NCI-H1417 treated with DMSO at 0.1 percent for 48 hours (cell line): ENCODE measurements around the gene CAMTA1.

Experiments used
- DNase-seq: peaks from one replicate; lab custom pipeline; 2025; lab: John Stamatoyannopoulos, UW

The CAMTA1 gene

GRCh38 chr1:7006996-7007871 lies 222.0 kb downstream of the CAMTA1 start:
- DNase-seq: no peak

- DNase-seq: no peak
These were observed 222.6 kb downstream of the CAMTA1 start for GRCh38 chr1:7007902-7008301.

DNA sequence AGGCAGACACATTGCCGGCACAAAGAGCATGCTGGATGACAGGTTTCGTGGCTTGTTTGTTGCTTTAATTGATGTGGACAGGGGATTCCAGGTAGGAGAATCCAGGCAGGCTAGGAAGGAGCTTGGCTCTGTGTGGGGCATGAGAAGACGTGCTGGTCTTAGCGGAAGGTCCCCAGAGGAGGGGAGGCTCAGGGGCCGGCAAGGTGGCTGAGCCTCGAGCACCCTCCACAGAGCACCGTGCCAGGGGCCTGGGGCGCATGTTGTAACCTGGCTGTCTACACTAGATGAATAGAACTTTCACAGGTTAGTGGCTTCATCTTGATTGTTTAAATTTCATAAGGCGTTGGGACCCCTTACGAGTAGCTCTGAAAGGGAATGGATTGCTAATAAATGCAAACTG lies 223.1 kb downstream of the CAMTA1 start:
- no peak for DNase-seq

DNA sequence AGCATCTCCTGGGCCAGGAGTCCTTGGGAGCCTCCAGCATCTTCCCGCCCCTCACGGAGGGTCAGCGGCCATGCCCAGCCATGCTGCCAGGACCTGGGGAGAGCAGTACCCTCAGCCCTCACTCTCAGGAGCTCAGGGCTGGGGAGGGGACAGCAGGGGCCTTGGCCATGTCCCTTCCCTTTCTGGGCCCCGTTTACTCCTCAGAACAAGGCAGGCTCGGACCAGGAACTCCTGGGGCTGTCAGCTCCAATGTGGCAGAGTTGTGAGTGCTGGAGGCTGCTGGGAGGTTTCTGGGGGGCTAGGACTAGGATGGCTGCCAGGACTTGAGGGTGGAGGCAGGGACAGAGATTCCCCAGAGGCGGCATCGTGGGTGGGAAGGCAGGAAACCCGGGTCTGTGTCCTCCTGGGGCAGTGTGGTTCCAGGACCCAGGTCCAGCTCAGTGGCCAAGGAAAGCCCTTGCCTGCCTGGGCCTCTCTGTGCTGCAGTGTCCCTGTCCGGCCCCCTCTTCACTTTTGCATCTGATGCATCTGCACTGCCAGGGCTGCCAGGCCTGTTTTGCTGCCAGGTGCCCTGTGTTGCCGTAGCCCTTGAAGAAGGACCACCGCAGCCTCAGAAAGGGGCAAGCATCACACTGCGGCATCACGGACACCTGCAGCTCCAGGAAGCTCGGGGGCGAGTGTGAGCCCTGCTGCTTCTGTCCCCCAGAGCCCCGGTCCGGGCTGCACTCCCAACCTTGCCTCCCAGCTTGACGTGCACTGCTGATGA lies 223.9 kb downstream of the CAMTA1 start:
- DNase-seq: no peak

DNA sequence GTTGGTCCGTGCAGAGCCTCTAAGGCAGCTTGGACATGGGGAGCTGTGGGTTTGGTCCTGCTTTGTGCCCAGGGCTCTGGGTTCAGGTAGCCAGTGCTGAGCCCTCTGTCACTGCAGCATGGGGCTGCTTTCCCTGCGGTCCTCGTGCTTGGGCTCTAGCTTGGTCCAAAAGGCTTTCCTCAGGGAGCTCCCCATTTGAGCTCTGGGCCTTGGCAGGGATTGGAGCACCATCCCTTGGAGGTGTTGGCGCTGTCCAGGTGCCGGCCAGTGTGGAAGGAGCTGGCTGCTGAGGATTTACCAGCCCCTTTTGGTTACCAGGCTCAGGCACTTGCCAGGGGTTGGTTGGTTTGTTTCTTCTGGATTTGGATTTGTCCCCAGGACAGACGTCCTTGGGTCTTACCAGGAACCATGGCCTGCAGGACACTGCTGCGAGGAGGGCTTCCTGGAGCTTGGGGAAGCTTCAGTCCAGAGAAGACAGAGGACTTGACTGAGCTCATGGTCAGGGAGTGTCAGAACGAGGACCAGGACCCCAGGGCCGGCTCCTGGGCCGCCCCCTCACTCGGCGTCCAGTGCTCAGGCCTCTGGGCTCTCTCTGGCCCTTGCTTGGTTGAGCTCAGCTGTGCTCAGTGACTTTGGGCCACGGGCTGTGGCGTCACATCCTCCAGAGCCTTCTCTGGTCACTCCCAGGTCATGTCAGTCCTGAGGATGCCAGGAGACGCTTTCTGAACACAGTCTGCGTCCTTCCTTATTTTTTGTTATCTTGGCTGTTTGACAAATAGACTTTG lies 224.7 kb downstream of the CAMTA1 start:
- DNase-seq: no peak

- DNase-seq: no peak
These were observed 225.4 kb downstream of the CAMTA1 start for GRCh38 chr1:7010534-7011200.

DNA sequence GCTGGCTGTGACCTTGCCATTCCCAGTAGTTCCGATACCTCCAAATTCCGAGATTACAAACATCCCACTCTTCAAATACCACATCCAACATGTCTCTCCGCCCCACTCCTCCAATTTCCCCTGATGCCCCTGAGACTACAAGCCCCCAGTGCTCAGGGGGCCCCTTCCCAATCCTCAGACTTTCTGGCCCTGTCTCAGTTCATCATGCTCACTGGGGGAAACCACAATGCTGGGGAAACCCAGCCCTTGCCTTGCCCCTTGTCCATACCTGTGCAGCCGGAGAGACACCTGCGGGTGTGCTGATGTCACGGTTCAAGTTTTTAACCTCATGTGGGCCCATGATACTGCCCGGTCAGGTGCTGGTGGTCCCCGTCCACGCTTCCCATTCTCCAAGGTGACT lies 226.6 kb downstream of the CAMTA1 start:
- DNase-seq: no peak

DNA sequence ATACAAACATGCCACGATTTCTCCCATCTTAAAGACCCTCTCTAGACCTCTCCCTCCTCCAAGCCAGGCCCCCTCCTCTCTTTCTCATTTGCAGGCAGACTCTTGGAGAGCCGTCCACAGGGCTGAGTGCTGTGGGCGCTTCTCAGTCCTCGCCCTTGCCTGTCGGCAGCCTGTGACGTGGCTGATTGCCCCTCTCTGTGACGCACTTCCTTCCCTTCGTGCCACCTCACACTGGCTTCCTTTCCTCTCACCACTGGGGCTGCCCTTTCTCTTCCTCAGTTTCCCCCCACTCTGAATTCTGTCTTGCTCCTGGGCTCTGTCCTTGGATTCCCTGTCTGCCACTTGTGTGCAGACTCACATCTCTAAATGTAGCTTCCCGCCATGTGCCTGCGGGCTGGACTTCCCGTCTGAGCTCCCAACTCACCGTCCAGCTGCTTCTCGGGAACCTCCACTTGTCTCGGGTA lies 227.2 kb downstream of the CAMTA1 start:
- DNase-seq: no peak

DNA sequence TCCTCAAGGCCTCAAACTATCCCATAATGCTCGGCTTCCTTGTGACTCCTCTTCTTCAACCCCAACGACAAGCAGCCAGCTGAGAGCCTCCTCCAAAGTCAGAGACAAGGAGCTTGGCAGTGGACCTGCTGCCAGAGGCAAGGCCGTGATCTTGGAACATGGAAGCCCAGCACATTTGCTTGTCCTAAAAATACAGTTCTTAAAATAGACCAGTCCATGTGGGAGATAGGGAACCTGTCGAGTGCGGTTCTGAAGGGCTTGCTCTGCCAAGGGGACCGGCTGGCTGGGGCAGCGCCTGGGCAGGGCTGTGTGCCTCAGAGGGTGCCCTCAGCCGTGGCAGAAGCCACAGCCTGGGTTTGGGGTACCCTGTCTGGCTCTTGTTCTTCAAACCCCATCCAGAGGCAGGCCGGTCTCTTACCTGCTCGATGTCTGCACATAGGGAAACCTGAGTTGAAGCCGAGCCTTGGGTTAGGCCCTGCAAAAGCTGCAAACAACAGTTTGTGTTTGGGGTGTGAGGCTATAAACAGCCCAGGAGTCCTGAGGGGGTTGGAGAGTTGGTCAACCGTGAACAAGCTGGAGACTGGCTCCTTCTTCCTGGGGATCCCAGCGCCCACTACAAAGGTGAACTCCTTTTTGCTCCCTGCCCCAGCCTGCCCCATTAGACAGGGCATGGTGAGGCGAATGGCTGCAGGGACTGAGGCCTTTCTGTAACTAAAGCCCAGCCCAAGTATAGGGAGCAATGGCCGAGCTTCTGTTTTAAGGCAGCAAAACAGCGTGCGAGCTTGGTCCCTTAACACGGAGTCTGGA lies 228.8 kb downstream of the CAMTA1 start:
- no peak for DNase-seq

DNA sequence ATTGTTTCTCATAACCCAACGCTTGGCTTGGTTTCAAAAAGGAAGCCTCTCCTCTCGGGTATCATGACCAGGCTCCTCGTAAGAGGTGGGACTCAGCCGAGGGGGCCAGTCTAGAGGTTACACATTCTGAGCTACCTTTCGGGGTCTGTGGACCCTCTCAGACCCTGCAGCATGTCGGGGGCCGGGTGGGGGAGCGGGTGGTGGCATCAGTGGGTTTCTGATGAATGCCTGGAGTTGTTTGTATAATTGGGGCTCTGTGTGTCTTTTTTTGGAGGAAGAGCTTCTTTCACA lies 229.3 kb downstream of the CAMTA1 start:
- no peak for DNase-seq

DNA sequence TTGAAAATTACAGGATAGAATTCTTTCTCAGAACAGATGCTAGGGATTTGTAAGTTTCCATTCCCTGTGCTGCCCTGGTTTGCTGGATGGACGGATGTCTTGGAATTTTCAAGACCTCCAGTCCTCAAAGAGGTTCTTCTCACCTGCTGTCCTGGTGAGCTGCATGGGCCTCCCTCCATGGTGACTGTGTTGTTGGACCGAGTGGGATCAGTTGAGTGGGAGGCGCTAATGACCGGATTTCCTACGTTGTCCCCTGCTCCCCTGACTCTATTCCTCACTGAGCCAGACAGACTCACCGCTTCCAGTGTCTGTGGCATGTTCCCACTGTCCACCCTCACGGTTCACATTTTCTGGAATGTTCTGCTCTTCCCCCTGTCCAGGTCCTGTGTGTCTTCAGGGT lies 229.8 kb downstream of the CAMTA1 start:
- DNase-seq: no peak

DNA sequence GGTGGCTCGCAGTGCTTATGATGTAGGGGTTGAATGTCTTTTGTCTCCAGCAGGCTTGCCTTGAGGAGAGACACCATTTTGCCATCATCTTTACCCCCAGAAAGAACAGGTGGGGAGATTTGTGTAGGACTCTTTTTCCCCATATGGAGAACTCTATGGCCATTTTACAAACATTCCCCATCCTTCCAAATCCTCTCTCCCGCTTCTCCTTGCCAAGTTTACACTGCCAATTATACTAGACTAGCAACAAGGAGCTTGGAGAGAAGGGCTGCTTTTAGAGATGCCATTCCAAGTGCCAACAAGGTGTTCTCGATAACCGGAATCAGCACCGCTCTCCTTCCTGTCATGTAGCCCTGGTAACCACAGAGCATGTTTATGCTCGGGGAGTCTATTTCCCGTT lies 233.1 kb downstream of the CAMTA1 start:
- DNase-seq: no peak

DNA sequence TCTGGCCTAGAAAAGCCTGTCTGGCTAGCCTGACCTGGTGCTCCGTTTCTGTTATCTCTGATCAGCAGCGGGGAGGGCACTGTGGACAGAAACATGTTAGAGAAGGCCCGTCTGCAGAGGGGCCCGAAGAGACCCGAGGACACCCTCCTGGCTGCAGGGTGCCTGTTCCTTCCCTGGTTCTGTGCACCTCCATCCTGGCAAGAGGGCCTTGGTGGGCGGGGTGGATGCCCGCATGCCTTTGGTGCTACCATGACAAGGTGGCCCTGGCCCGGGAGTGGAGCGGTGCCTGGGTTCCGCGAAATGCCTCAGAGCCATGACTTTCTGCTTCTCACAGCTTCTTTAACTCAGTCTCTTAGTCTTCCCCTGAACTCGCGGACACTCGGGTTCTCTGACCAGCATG lies 233.6 kb downstream of the CAMTA1 start:
- DNase-seq: no peak

GRCh38 chr1:7019510-7019909 lies 234.3 kb downstream of the CAMTA1 start:
- no peak for DNase-seq

- no peak for DNase-seq
These were observed 236.8 kb downstream of the CAMTA1 start for GRCh38 chr1:7022058-7022457.

DNA sequence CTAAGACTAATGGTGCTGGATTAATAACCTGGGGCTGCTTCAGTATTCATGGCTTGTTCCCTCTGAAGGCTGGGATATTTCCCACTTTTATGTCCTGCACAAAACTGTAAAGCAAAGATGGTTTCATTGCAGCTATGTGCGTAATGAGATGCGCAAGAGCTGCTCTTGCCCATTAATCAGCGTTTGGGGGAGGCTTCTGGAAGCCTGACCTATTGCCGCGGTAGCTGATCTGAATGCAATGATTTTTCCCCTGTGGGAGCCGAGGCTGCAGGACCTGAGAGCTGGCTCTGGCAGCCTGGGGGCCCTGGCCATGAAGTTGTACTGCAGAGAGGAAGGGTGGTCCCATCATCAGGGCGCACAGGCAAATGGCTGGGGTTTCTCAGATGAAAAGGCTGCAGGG lies 239.8 kb downstream of the CAMTA1 start:
- DNase-seq: no peak

- DNase-seq: no peak
These were observed 240.9 kb downstream of the CAMTA1 start for GRCh38 chr1:7026169-7026568.

DNA sequence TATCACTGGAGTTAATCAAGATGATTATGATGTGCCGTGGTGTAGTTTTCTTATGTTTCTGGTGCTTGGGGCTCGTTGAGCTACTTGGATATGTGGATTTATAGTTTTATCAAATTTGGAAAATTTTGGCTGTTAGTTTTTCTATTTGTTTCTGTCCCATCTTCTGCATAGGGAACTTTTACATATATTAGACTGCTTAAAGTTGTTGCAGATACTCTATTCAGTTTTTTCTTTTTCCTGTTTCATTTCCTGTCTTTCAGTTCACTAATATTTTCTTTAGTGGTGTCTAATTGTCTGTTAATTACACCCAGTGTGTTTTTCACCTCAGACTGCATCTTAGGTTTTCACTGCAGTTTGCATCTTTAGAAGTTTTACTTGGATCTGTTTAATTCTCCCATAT lies 247.7 kb downstream of the CAMTA1 start:
- DNase-seq: no peak

DNA sequence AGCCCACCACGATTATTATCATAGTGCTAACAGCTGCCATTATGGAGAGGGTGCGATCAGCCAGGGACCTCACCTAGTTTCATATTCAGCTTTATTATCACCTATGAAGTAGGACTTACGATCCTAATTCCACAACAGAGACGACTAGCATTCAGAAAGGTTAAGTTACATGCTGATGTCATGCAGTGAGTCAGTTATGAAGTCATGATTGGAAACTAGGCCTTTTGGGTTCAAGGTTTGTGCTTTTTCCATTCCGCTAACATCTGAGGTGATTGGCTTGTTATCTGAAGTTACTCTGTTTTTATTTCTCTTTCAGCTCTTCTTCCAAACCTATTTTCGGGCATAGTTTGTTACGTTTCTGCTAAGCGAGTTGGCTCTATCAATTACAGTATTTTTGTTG lies 251.1 kb downstream of the CAMTA1 start:
- DNase-seq: no peak

GRCh38 chr1:7039590-7040220 lies 254.5 kb downstream of the CAMTA1 start:
- DNase-seq: no peak
